ENCODE results near the gene SLC5A9. TPM values are rescaled to one million over a fixed set of nuclear protein-coding genes. Genes with fewer than 3 reads are reported as not detected.

SLC5A9 gene
- total RNA-seq, 1 experiment from 2014 or later = not detected

DNA sequence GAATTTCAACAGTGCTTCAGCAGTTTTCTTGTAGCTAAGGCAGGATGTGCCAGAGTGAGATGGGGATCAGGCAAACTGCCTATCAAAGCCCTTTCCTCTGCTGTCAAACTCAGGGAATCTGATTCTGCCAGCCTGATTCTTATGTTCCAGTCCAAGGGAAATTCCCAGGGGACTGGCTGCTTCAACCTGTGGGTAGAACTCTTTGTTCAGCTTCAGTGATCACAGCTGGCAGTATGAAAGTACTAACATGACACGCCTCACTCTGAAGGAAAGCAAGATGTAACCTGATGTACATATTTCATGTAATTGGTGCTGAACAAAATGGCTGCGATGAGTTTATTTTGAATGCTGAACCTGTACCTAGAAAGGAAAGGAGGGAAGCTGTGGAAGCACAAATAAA is 40.1 kb upstream of the SLC5A9 start:
- Histone ChIP-seq H2BK120ac (ENCODE audit: low read depth, low read length, poor library complexity, severe bottlenecking) (no peak overlapping the region), H3K9ac (ENCODE audit: extremely low read depth, insufficient read length, low read length) (no peak overlapping the region), H2BK12ac (ENCODE audit: insufficient read length, low read depth, low read length) (no peak overlapping the region), H3K4ac (ENCODE audit: low read depth, low read length) (no peak overlapping the region), H3K27me3 (ENCODE audit: insufficient read depth, low read length) (no peaks in the 10 kb centered on the region), H4K20me1 (ENCODE audit: control insufficient read depth, insufficient read depth, insufficient read length) (no peaks in the 10 kb centered on the region), H4K8ac (replicated peaks; ENCODE audit: insufficient read length, low read depth, low read length) (no peak overlapping the region), H3K18ac (ENCODE audit: insufficient read length, low read depth, low read length) (no peak overlapping the region), H3K4me1 (ENCODE audit: insufficient read depth, low read length) (no peaks in the 10 kb centered on the region), H3K23me2 (ENCODE audit: insufficient read length, low read depth, low read length, poor library complexity, severe bottlenecking) (no peaks in the 10 kb centered on the region), H3K56ac (ENCODE audit: insufficient read length, low read depth, low read length) (no peak overlapping the region), H4K5ac (ENCODE audit: insufficient read length, low read depth, low read length) (no peak overlapping the region), H2BK20ac (ENCODE audit: low read depth, low read length, poor library complexity, severe bottlenecking) (no peak overlapping the region), H3K4me2 (ENCODE audit: insufficient read depth, insufficient read length, low read length) (no peak overlapping the region), H2BK5ac (ENCODE audit: insufficient read length, low read length) (no peak overlapping the region), H3K79me2 (ENCODE audit: insufficient read depth, low read length) (no peaks in the 10 kb centered on the region), H3K79me1 (ENCODE audit: insufficient read depth, low read depth, low read length, poor library complexity, severe bottlenecking) (no peaks in the 10 kb centered on the region), H3T11ph (ENCODE audit: low read length) (no peak overlapping the region), H3K23ac (ENCODE audit: insufficient read length, low read depth, low read length) (no peak overlapping the region), H3K27ac (ENCODE audit: insufficient read length, low read depth, low read length) (no peak overlapping the region), H2AK5ac (ENCODE audit: insufficient read length, low read length) (no peak overlapping the region), H2AFZ (ENCODE audit: low read length) (no peak overlapping the region), H3K14ac (ENCODE audit: insufficient read depth, low read length) (no peak overlapping the region), H2BK15ac (ENCODE audit: low read depth, low read length) (no peak overlapping the region), H4K91ac (ENCODE audit: insufficient read length, low read depth, low read length) (no peak overlapping the region), H3K9me3 (ENCODE audit: control insufficient read depth, low read depth, low read length) (peaks cover 14% of the 10 kb centered on the region)
- Mint-ChIP-seq H3K9me3 (peaks cover 24 to 31% of the 10 kb centered on the region in 2 experiments), H3K36me3 (ENCODE audit: insufficient read depth in 1 of 3, low read depth in 3 of 3) (peaks cover 4 to 11% (median 5%) of the 10 kb centered on the region in 3 experiments; a peak in 6 of 7 replicates), H3K27me3 (ENCODE audit: low read depth) (no peaks in the 10 kb centered on the region; the same call in 1 of the 2 replicates), H3K27ac (no peak overlapping the region), H3K4me1 (no peaks in the 10 kb centered on the region), H3K4me3 (no peak overlapping the region)
- DNase-seq = no peak
- no CpG with 5 or more reads among the region's 2 CpGs for WGBS (ENCODE audit: extremely low coverage, insufficient read length, low lambda C conversion rate)
- TF ChIP-seq, protein P1, sequence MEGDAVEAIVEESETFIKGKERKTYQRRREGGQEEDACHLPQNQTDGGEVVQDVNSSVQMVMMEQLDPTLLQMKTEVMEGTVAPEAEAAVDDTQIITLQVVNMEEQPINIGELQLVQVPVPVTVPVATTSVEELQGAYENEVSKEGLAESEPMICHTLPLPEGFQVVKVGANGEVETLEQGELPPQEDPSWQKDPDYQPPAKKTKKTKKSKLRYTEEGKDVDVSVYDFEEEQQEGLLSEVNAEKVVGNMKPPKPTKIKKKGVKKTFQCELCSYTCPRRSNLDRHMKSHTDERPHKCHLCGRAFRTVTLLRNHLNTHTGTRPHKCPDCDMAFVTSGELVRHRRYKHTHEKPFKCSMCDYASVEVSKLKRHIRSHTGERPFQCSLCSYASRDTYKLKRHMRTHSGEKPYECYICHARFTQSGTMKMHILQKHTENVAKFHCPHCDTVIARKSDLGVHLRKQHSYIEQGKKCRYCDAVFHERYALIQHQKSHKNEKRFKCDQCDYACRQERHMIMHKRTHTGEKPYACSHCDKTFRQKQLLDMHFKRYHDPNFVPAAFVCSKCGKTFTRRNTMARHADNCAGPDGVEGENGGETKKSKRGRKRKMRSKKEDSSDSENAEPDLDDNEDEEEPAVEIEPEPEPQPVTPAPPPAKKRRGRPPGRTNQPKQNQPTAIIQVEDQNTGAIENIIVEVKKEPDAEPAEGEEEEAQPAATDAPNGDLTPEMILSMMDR (conservative IDR thresholded peaks at IDR 0.05) = no peak

All from H9 (cell line).